Hypothalamus (tissue), 51 donors: Measurements from ENCODE around the gene LRMDA.

ENCODE experiments used
- DNase-seq, 51 donors: peaks; one replicate each; lab custom pipeline; 2025; lab: John Stamatoyannopoulos, UW

LRMDA gene

DNA sequence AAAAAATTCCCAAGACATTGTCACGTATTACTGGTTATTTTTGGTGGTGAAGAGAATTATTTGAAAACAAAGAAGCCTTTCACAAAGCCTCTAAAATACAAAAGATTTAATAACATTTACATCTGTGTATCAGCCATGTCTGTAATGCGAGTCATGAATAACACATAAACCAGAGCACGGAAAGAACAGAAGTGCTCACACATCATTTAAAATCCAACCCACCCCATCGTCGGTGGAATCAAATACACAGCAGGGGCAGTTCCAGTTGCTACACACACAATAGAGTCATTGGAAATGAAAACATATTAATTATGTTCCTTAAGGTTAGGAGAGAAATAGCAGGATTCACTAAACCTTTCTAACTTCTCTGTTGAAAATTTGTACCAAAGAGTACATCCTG, 1108.9 kb downstream of the LRMDA start:
- DNase-seq = no peak

DNA sequence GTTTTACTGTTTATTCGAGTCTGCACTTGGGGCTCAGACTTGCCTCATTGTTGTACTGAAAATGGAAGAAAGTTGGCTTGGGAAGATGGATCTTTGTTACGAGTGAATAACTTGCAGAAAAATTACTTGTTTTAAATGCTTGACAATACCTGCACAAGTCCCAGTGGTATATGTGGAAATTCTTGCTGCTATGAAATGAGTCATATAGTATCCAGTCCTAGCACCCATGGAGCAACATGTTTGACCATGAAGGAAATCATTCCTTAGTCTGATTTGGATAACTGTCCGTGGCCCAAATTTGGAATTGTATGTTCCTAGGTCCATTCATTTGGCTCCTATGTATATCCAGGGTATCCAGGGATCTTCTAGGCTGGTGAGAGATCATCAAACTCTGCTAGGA, 1109.4 kb downstream of the LRMDA start:
- DNase-seq = no peak

DNA sequence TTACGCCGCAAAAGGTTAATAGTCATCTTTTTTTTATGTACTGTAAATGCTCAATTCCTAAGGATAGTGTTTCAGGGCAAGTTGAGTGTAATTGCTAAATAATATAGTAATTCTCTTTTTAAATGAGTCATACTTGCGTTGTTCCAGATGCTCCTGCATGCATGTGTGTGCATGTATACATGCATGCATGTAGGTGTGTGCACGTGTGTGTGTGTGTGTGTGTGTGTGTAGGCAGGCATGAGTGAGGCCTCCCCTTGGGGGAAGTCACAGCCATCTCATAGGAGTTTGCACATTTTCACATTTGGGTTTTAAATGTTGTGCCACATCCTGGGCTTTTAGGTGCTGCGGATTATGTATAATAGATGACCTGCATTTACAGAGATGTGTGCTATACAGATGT, 1110.4 kb downstream of the LRMDA start:
- DNase-seq = no peak

DNA sequence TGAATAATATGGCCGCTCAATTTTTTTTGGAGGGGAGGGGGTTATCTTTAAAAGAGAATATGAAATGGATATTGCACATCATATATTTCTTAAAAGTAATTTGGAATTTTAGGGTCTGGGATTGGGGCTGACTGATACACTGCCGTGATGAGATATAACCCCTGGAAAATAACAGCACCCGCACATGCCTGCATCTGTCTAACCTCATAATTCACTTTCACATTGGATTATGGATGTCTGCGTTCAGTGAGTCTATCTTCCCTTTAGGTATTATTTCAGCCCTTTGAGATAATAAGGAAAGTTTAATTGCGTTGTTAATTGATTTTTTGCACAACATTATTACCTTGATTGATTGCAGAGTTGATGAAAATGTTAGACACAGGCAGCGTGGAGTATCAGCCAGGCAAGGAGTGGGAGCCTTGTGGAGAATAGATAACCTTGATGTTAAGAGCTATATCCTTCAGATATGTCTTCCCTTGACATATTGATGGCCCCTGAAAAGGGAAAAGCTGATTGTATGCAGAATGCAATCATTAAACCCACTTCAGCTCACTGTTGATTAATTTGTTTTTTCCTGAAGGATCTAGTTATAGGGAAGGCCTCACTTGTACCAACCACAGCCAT, 1111.0 kb downstream of the LRMDA start:
- DNase-seq = no peak

DNA sequence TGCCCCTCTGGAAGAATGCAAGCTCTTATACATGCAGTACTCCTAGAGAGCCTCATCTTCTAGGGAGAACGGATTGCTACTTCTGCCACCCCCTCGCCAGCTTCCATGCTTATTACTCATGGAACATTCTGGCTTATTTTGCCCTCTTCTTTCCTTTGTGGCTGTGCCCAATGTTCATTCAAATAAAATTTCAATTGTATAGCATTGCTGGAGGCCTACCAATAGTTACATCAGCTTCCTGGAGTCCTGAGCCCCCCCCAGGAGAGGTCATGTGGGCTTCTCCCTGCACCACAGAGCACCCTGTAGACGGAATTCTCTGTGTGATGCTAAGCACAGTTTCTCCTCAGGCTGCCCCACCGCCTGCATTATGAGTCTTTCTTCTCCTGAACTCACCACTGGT, 1112.2 kb downstream of the LRMDA start:
- DNase-seq = no peak

DNA sequence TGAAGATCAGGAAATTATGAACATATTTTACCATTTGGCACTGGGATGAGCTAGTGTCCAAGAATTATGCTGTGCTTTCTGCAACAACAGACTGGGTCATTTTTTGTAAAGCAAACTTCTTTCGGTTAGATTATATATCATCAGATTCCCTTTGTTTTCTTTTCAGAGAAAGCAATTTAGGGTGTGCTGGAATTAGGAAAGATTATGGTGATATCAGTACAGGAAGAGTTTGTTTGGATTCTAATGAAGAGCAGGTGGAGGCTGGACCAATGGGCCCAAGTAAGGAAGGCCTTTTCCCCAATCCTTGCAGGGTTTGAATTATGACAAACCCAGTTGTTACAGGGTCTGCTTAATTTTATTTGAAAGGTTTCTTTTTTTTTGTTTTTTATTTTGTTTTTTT, 1113.4 kb downstream of the LRMDA start:
- no peak for DNase-seq

DNA sequence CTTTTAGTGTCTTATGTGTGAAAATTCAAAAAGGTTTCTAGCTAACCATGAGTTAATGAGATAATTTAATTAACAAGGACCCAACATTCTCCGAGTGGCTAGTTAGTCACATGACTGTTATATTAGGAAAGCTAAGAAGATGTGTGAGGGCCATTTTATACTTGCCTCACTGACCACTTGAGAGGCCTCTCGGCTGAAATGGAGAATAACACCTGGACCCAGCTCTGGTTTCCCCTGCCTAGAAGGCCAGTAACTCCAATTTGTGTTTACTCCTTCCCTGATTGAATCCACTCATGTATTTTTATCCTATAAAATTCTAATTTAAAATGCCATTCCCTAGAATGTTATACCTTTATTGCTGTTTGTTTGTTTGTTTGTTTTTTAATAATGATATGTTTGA, 1115.0 kb downstream of the LRMDA start:
- DNase-seq = no peak

DNA sequence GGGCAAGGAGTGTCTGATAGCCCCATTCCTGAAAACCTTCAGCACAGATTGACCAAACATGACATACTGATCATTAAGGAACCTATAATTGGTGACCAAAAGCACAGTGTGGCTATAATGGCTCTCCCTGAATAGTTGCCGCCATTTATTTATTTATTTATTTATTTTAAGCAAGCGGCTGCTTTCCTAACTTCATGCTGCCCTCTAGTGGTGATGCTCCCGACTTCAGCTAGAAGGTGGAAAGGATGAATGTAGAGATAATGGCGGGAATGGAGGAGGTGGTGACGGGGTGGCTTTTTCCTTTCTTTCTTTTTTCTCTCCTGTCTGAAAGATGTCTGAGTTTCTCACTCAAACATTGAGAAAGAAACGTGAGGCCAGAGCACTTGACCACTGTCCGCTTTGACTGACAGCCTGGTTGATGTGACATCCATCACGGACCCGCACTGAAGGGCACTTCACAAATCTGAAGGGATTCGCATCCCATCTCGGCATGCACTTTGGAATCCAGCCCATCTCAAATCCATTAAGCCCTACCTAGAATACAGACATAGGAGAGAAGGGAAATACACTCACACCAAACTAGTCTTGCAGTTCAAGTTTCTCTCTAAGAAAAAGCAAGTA, 1116.0 kb downstream of the LRMDA start:
- DNase-seq = peak in 38 of 51 donors; percentile 6 to 85 (median 56)

DNA sequence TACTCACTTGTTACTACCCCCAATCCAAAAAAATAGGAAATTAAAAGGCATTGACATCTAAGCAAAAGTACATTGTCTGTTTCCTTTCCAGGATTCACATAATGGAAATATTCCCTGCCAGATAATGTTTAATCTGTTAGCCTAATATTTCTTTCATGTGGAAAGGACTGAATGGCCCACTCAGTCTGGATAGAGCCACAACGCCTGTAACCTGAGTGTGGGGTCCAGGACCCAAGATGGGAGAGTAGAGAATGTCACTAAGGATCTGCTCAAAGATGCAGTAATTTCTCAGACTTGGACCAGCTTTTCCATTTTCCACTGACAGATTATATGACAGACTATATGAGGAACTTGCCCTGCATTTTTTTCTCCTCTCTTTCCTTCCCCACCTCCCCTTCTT, 1117.3 kb downstream of the LRMDA start:
- DNase-seq = no peak

DNA sequence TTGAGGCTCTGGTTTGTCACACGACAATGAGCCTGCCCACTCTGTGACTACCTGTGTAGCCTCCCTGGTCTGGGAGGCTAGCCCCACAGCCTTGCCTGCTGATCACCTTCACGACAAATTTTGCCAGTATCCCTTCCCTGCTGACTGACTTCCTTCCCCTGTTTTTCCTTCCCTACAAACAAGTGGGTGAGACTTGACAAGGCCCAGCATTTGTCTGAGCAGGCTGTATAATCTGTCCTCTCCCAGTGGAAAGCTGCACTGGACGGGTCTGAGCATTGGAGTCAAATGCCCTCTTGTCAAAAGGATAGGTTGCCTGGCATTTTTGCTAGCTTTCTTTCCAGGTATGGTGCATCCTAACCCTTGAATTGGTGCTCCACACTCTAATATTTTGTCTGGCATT, 1117.7 kb downstream of the LRMDA start:
- no peak for DNase-seq

DNA sequence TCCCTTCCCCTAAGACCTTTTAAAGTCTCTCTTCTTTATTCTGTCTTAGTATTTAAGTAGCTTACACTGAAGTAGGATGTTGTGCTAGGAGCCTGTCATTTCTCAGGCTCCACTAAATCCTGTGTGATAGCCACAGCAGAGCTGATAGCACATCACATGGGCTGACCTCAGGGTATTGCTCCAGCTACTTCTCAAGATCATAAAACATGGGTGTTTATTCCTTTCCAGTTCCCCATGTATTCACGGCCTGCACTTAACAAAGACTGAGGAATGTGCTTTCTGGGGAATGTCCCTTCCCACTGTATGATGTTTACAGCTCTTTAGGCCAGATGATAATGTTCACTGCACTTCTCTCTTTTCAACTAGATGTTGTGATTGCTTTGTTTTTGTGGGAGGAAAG, 1119.4 kb downstream of the LRMDA start:
- no peak for DNase-seq

DNA sequence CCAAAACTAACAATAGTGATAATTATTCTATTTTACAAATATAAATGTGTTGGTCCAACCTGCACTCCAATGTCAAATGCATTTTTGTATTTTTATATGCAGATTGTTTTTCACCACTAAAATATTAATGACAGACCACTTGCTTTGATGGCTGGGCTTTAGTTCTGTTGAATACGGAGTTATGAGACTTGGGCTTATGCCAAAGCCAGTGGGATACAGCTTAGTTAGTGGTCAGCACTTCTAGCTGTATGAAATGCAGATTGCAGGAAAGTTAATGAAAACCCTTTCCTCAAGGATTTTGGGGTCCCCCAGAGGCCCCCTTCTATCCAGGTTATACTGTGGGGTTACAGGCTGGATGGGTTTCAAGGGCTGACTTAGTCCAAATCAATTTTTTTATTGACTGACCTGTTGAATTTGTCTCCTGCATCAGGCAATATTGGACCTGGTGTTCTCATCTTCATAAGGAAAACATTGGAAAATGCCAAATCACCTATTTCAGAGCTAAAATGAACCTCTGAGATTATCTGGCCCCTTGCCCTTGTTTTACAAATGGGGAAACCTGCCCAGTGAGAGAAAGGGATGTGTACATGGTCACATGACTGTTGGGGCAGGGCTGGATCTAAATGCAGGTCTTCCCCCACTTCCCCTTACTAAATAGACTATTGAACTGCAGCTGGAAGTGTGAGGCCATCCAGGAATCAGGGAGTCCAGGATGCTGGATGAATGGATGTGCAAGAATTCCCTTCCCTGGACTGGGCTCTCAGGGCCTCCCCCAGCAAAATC, 1120.9 kb downstream of the LRMDA start:
- no peak for DNase-seq

DNA sequence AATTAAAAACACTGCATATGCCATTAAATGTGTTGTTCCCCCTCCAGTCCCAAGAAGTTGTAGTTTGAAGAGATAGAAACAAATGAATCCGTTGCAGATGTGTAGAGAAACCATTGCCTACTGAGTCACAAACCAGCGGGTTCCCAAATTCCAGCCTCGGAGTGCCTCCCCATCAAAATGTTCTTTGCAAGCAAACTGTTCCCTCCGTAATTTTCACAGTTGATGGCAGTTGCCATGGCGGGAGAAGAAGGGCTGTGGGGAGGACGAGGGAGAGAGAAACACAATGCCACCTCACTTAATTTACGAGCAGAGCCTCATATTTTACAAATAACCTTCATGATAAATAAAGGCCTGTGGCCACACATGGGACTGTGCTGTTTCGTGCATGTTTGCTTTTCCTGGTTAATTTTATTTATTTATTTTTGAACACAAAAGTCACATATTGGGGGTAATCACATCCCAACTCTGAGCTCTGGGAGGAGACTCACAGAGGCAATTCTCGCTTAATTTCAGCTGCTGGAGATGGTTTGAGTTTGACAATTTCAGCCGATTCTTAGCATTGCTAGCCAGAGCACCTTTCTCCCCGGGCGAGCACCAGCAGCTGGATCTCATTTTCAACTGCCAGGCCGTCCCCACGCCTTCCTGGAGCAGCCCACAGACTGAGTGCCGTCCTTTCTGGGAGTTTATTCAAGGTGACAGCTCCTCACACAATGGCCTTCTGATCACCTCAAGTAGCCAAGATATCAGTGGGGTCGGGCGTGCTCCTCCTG, 1122.0 kb downstream of the LRMDA start:
- no peak for DNase-seq

DNA sequence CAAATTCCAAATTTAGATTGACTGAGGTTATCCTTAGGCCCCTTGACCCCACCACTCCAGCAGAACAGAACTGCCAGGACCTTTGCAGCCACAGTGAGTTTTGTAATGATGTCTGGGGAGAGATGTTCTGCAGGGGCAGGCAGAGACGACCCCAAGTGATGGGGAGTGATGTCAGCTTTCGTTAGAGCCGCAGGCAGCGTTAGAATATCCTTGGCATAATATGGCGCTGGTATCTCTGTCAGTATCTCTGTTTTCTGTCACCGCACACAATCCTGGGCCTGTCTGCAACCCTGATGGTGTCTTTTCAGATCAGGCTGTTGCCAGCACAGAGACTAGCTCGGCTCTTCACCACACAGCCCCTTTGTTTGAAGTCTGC, 1122.6 kb downstream of the LRMDA start:
- DNase-seq = no peak

DNA sequence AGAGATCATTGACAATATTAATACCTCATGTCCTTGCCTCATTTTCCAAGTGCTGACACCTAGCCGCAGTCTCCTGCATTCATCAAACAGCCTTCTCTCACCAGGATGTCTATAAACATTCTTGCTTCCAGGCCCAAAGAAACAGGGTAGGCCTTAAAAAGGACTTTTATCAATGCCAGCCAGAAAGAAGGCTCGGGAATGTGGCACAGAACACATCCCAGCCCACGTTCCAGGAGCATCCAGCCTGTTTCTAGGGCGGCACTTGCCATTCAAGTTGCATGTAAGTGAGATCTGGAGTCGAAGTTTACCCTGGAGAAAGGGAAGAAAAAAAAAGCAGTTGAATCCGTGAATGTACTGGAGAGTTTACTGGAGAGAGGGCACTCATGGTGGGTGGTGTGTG, 1123.1 kb downstream of the LRMDA start:
- DNase-seq = no peak

DNA sequence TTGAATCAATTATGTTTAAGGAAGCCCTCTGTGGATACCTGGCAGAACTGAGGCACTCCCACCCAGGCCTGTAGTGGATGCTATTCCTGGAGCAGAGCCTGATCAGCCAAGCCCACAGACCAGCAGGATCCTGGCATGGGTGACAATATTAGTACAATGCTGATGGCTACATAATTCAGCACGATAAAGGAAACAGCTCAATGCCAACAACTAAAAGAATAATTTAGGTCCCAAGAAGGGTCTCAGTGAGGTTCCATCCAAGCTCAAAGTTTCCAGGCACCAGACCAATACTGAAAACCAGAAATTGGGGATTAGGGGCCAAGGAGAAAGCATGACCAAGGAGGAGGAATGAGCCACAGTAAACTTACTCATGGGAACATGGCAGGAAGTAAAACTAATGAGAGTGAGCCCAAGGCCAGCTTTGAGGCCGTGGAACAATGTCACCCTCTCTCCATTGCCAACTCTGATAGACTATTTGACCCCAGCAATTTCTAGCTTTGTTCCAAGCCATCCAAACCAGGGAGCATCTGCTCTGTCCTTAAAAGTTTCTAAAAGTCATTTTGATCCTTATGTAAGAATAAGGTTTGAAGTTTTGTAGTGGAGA, 1123.7 kb downstream of the LRMDA start:
- no peak for DNase-seq

DNA sequence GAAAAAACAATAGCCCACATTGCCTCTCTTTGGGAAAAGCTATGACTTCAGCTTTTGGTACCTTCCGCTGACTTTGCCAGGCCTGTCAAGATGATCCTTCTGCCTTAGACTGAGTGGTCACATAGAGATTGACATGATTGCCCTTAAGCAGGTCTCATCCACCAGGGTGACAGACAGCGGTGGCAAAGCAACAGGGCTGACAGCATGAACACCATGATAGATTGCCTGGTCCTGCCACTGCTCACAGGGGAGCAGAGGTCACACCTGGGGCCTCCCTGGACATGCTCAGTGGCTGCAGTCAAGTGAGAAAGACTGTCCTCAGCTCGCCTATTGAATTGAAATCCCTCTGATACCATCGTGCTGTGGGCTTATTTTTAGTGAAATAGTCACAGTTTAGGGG, 1125.9 kb downstream of the LRMDA start:
- DNase-seq = no peak

DNA sequence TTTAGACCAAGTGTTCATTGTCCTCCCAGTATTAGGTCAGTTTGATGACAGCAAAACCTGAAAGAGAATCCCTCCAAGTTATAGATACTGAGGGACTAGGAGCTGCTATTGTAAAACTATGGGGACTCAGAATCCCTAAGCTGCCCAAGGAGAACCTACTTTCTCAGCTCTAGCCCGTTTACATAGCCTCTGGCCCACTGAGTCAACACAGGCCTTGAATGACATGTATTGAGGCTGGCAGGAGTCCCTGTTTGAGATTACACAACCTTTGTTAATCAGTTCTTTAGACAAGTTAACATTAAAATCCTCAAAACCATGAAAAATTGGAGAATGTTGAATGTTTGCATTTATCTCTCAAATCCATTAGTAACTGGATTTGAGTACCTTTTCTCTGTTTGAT, 1127.2 kb downstream of the LRMDA start:
- no peak for DNase-seq

DNA sequence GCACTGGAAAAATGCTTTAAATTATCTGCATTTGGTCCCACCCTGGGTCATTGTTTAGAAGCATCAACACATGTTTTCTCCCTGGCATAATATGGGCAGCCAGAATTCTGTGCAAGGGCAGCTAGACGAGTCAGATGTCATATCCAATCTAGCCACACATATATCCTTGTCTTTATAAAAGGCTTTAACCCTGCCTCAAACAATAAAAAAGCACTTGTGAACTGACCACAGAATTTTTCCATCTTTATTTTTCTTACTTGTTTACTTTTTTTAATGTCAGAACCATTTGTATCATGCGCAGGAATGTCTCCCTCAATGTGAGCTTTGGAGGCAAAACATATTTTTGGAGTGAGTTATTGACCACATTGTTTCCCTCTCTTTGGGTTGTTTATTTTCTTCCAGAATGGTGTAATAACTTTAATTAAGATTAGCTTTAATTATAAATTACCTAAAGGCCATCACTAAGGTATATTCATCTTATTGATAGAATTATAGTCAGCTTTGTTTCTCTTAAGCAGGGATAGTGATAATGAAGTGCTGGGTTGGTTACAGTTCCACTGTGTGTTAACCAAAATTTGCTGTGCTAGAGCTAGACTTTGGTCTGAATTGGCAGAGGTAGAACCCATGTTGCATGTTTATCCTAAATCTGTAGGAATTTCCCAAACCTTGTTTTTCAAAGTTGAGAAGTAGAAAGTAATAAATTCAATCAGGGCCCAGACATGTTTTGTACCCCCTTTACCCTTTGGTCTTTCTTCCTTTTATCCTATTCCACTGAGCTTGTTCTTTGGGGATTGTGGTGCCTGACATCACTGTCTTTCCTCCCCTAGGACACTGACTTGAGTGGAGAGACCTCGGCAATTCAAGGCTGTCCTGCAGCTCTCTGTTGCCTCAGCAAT, 1127.8 kb downstream of the LRMDA start:
- DNase-seq = no peak

DNA sequence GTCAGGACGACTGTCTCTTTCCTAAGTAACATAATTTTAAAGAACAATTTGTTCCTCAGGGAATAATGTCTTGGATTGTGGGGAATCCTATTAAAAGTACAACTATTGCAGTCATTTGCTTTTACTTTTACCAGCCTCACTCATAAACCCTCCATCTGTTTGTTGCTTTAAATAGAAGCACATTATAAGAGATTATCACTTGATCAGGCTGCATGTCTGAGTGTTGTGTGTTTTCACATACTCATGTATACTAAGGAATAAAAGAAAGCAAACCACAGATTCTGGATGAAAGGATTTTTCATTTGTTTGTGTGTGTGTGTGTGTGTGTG, 1128.4 kb downstream of the LRMDA start:
- DNase-seq = no peak
